Activated CD4-positive, alpha-beta T cell treated with anti-CD3 and anti-CD28 coated beads, Interleukin-2, Interleukin-4, amounts not matched to agents 100 ng/mL and 50 ng/mL, durations not matched to agents 16 hours and 8 hours (primary cell): ENCODE measurements around the gene SMAP1.

Experiments used
- DNase-seq: peaks from one replicate; pipeline ENCODE4 v3.0.0-alpha.2; 2020; ENCODE audit warnings: low spot score

SMAP1 gene

GRCh38 chr6:70667711-70668498 lies at the start of gene SMAP1:
TSS of gene SMAP1 (plus strand) at chr6:70667883. CDS start at chr6:70668024, 141 bp downstream.
- peak; percentile 95 for DNase-seq

GRCh38 chr6:70620746-70621145 lies 46.9 kb upstream of the SMAP1 start:
- DNase-seq: no peak

GRCh38 chr6:70622461-70622860 lies 45.2 kb upstream of the SMAP1 start:
- DNase-seq: no peak

- no peak for DNase-seq
Measured at GRCh38 chr6:70625436-70625835, 42.2 kb upstream of the SMAP1 start.

GRCh38 chr6:70627500-70628254 lies 40.0 kb upstream of the SMAP1 start:
- DNase-seq: no peak

GRCh38 chr6:70629929-70630328 lies 37.8 kb upstream of the SMAP1 start:
- DNase-seq: no peak

GRCh38 chr6:70633870-70634269 lies 33.8 kb upstream of the SMAP1 start:
- DNase-seq: peak; percentile 2

GRCh38 chr6:70636596-70636995 lies 31.1 kb upstream of the SMAP1 start:
- no peak for DNase-seq

GRCh38 chr6:70638468-70638867 lies 29.2 kb upstream of the SMAP1 start:
- DNase-seq: no peak

- DNase-seq: peak; percentile 77
Measured at GRCh38 chr6:70651326-70651905, 16.3 kb upstream of the SMAP1 start.

- no peak for DNase-seq
Measured at GRCh38 chr6:70652216-70652615, 15.5 kb upstream of the SMAP1 start.

GRCh38 chr6:70657706-70658105 lies 10.0 kb upstream of the SMAP1 start:
- no peak for DNase-seq

GRCh38 chr6:70663881-70664466 lies 3.7 kb upstream of the SMAP1 start:
- no peak for DNase-seq

- DNase-seq: no peak
Measured at GRCh38 chr6:70666706-70667105, 977 bp upstream of the SMAP1 start.

- DNase-seq: no peak
Measured at GRCh38 chr6:70667256-70667710, 400 bp upstream of the SMAP1 start.

- DNase-seq: no peak
Measured at GRCh38 chr6:70668499-70668812, 773 bp downstream of the SMAP1 start.

GRCh38 chr6:70669133-70669532 lies 1.4 kb downstream of the SMAP1 start:
- peak; percentile 25 for DNase-seq

GRCh38 chr6:70672549-70672948 lies 4.9 kb downstream of the SMAP1 start:
- no peak for DNase-seq

GRCh38 chr6:70673054-70673453 lies 5.4 kb downstream of the SMAP1 start:
- no peak for DNase-seq

- DNase-seq: peak; percentile 19
Measured at GRCh38 chr6:70673601-70674000, 5.9 kb downstream of the SMAP1 start.

- no peak for DNase-seq
Measured at GRCh38 chr6:70675822-70676221, 8.1 kb downstream of the SMAP1 start.

GRCh38 chr6:70676821-70677220 lies 9.1 kb downstream of the SMAP1 start:
- DNase-seq: no peak

GRCh38 chr6:70680396-70680795 lies 12.7 kb downstream of the SMAP1 start:
- DNase-seq: no peak
